Loucy (cell line): ENCODE data around the gene LAMP1.

ENCODE experiments used
- CTCF ChIP-seq: fragments of 200-600 bp; sonication (generic); conservative IDR thresholded peaks from 2 replicates; pipeline ENCODE4 v1.5.1; 2014; ENCODE audit warnings: mild to moderate bottlenecking, antibody characterized with exemption, low read length
- EZH2phosphoT487 ChIP-seq: fragments of 200-600 bp; IDR thresholded peaks from 2 replicates; pipeline ENCODE4 v1.6.1; 2018; ENCODE audit warnings: antibody characterized with exemption, mild to moderate bottlenecking, moderate library complexity, borderline replicate concordance

- TF ChIP-seq CTCF (no peak), EZH2phosphoT487 (no peak)
Measured at GRCh38 chr13:113309473-113309872, 12.4 kb downstream of the LAMP1 start.
